GM11168 (cell line): ENCODE data around the gene PIEZO1.
"Not testable (repeated sequence)": the region's sequence is repeated elsewhere in the genome, so short reads cannot be mapped to it uniquely, and the experiment has no call there.

Experiments
- in situ Hi-C: fragments of 300-500 bp; cut with MboI; formaldehyde crosslinking; loops from one replicate; pipeline ENCODE4 v1.12.0; 2022; ENCODE audit warnings: low sequenced_read_pairs; ENCODE audit not compliant: unreplicated experiment

The PIEZO1 gene

GRCh38 chr16:88784074-88784855 is 755 bp downstream of the PIEZO1 start:
- in situ Hi-C loops = loop anchor here (10.0 kb wide), 1 partner anchor 49 kb away; no protein-coding TSS in a partner anchor

GRCh38 chr16:88783391-88784073 is 1.5 kb downstream of the PIEZO1 start:
- in situ Hi-C loops = loop anchor here (10.0 kb wide), 1 partner anchor 49 kb away; no protein-coding TSS in a partner anchor

GRCh38 chr16:88782454-88783390 is 2.3 kb downstream of the PIEZO1 start:
- in situ Hi-C loops = loop anchor here (10.0 kb wide), 1 partner anchor 48 kb away; no protein-coding TSS in a partner anchor

DNA sequence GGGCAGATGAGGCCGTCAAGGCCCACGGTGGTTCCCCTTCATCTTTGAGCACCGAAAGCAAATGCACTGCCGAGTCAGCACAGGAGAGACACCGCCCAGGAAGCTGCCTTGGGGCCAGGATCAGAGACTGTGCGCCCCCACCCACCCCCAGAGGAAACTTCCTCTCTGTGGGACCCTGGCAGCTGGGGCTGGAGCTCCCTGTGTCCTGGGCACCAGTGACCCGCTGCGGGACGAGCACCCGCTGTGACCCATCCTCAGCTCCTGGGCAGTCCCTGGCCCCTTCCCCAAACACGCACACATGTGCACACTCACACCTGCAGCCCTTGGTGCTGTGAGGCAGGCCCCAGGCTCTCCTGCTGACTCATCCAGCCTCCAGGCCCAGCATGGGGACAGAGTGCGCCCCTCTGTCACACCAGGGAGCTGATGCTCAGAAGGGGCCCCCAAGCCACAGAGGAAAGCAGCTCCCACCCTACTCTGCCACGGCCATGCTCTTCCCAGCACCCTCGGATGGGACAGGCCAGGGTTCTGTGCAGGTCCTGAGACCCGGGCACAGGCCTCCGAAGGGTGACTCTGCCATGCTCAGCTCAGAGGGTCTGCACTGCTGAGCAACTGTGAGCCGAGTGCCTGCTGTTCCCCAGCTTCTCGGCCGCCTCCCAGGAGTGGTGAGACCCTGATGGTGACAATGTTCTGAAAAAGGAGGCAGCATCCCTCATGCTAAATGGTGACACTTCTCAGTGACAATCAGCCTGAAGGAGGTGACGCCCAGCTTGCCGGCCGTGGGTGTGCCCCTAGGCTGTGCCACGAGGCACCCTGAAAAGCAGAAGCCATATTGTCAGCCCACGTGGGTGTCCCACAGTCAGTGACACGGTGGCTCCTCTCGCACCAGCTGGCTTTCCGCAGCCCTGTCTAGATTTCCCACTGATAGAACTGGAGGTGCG is 3.6 kb downstream of the PIEZO1 start:
- in situ Hi-C loops = loop anchor here (10.0 kb wide), 1 partner anchor 47 kb away; no protein-coding TSS in a partner anchor

DNA sequence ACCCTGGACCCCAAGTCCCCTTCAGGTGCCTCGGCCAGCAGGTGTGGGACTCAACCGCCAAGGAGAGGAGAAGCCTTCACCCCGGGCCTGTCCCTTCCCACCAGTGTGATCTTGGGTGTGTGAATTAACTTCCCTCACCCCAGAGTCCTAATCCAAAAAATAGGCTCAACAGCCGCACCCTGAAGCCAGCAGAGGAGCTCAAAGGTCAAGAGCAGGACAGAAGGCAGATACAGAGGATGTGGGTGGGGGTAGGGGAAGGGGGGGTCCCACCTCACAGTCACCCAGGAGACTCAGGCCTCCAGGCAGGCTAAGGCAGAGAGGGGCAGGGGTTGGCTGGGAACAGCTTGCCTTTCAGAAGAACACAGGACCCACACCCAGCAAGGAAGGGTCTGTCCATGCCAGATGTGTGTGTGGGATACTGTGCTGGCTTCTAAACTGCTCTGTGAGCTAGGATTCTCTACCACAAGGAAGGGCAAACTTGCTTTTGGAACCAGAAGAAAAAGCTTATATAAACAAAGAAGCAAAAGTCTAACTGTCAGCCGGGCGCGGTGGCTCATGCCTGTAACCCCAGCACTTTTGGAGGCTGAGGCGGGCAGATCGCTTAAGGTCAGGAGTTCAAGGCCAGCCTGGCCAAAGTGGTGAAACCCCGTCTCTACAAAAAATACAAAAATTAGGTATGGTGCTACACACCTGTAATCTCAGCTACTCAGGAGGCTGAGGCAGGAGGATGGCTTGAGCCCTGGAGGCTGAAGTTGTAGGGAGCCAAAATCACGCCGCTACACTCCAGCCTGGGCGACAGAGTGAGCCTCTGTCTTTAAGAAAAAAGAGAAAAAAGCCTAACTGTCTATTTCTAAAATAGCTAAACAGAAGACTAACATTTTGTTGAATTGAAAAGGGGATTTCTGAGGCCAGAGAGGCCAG is 4.6 kb downstream of the PIEZO1 start:
- in situ Hi-C loops = loop anchor here (10.0 kb wide), 1 partner anchor 46 kb away; no protein-coding TSS in a partner anchor

DNA sequence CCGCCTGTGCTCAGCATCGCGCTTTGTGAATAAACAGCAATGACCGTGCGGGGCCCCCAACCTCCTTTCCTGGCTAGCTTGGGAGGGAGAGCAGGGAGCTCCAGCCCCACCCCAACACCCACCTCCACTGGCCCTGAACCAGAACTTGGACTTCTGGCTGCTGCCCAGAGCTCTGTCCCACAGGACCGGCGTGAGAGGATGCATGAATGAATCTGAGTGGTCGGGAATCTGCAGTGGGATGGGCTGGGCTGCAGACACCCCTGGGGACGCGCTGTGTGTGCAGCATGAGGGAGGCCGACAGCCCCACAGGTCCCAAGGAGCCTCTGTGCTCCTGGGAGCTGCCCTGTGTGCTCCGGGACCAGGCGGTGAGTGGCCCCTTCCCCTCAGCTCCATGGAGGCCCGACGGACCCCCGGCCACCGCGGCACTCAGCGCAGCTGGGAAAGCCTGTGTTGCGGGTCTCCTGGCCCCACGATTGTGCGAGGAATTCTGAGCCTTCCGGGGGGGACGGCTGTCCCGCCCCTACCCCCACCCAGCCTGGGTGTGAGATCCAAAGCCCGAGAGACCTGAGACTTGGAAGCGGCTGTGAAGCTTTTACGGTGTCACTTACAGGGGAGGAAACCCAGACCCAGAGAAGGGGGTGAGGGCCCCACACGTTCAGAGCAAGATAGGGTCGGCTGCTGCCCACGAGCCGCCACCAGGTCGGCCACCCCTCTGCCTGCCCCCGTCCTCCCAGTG is 5.4 kb downstream of the PIEZO1 start:
- in situ Hi-C loops = loop anchor here (10.0 kb wide), 1 partner anchor 45 kb away; no protein-coding TSS in a partner anchor

GRCh38 chr16:88778541-88779065 is 6.4 kb downstream of the PIEZO1 start:
- in situ Hi-C loops = no loop called here

- in situ Hi-C loops = no loop called here
These were observed 6.8 kb downstream of the PIEZO1 start for GRCh38 chr16:88778271-88778525.

DNA sequence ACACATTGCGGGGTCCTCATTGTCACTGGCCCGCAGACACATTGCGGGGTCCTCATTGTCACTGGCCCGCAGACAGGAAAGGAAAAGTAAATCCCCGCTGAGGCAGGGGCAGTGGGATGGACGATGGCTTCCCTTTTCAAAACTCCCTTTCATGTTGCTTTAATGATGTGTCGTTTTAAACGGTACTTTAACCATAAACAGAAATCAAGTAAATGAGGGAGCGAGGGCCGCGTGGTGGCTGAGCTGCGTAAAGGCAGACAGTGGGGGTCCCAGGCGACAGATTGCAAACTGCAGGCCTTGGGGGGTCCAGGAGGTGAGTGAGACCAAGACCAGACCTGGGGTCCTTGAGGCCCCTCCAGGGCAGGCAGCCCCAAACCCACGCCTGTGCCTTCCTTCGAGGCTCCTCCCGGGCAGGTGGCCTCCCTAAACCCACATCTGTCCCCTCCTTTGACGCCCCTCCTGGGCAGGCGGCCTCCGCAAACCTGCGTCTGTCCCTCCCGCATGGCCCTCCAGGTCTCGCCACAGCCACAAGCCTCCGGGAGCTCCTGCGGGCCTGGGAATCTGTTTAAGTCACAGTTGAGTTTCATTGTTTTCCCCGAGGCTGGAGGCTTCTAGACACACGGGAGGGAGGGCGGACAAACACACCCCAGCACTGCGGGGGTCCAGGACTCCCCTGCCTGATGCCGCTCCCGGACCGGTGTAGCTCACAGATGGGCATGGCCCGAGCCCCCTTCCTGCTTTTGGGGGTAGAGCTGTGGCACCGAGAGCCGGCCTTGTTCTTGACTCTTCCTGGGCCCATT is 7.3 kb downstream of the PIEZO1 start:
- in situ Hi-C loops = no loop called here

- in situ Hi-C loops = no loop called here
These were observed 9.2 kb downstream of the PIEZO1 start for GRCh38 chr16:88775825-88776224.

DNA sequence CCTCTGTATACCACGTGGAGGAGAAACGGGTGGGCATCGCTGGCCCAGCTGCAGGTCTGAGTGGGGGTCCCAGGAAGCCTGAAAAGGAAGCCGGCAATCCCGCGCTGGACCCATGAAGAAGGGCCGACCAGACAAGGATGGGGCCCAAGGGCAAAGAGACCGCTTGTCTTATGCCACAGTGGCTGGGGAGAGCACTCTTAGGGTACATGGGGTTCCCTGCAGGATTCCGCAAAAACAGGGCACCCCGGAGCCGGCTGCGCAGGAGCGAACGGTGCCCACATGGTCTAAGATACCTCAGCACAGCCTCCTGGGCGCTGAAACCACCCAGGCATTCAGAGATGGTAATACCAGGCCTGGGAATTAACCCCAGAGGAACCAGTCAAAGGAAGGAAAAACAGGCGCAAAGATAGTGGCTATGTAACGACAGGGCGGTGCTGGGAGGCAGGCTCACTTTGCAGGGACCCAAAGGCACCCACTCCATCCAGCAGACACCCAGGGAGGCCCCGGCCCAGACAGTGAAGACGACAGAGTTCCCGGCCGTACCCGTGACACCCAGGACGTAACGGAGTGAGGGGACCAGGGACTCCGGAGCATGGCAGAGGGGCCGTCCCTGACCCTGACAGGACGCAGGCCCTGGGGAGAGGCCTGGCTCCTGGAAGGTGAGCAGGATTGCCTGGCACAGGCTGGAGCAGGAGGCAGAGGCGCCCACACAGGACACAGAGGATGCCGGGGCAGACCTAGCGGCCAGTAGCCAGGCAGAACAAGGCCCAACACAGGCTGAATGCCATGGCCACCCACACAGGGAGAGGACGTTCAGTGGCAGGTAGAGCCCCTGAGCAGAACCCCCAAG is 10.3 kb downstream of the PIEZO1 start:
- in situ Hi-C loops = no loop called here

DNA sequence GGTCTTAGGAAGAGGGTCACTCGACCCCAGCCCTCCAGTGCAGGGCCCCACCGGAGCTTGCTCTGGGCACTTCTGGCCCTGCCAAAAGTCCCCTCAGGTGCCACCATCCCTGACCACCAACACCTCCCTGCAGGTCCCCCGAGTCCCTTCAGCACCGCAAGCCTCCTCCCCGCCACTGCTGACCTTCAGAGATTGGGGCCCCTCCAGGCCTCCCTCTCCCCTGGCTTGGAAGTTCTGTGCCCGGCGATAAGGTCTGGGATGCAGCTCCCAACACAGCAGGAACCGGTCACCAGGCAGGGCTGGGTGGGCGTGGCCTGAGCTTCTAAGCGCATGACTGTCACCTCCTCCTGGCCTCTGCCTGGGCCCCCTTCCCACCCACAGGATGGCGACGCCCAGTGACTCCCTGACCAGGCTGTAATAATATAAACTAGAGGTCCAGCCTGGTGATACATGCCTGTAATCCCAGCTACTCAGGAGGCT is 11.2 kb downstream of the PIEZO1 start:
- in situ Hi-C loops = no loop called here

DNA sequence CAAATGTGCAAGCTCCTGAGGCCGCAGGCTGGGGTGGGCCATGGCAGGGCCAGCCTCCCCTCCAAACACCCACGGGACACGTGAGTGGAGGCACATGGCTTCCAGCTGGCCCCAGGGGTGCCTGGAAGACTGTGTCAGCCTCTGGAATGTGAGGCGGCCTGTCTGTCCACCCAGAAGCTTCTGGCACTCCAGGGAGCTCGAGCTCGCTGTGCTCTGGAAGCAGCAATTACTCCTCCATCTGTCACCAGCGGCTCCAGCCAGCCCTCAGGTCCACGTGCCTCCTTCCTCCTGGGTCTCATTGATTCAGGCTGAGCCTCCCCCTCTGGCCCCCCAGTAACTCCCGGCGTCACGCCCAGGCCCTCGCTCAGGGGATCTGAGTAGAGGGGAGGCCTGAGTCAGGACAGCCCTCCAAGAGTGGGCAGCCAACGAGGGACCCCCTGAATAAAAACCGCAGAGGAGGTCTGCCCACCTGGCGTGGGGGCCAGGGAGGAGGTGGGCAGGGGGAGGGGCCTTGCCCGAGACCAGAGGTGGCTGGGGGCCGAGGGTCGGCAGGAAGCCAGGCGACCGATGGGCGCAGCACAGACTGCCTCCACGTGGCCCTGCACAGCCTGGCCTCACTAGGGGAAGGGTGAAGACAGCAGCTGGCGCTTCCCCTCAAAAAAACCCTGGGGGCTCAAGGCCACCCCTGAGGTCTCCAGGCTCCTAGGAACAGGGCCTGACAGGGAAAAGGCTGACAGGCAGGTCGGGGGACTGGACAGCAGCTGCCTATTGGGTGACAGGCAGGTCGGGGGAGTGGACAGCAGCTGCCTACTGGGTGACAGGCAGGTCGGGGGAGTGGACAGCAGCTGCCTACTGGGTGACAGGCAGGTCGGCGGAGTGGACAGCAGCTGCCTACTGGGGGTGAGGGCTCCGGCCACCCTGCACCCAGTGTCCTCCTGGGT is 11.9 kb downstream of the PIEZO1 start:
- in situ Hi-C loops = no loop called here

GRCh38 chr16:88771781-88772180 is 13.2 kb downstream of the PIEZO1 start:
- in situ Hi-C loops = not testable (repeated sequence)
